Activated naive CD4-positive, alpha-beta T cell treated with Interleukin-2 at 50 U/mL for 16 hours (primary cell): ENCODE measurements around the gene BACH1.

Source experiments
- DNase-seq: peaks from one replicate; pipeline ENCODE4 v3.0.0-alpha.2; 2020

The BACH1 gene

GRCh38 chr21:29385934-29386520, 87.3 kb downstream of the BACH1 start:
- no peak for DNase-seq

DNA sequence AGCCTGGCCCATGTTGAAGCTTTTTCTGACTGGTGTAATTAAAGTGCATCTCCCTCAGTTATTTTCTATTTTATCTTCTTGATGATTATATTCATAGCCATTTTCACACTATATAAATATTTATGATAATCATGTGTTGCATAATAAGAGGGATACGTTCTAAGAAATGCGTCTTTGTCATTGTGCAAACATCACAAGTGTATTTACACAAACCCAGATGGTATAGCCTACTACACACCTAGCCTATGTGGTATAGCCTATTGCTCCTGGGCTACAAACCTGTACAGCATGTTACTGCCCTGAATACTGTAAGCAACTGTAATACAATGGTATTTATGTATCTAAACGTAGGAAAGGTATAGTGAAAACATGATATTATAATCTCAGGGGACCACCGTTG, 88.1 kb downstream of the BACH1 start:
- no peak for DNase-seq

DNA sequence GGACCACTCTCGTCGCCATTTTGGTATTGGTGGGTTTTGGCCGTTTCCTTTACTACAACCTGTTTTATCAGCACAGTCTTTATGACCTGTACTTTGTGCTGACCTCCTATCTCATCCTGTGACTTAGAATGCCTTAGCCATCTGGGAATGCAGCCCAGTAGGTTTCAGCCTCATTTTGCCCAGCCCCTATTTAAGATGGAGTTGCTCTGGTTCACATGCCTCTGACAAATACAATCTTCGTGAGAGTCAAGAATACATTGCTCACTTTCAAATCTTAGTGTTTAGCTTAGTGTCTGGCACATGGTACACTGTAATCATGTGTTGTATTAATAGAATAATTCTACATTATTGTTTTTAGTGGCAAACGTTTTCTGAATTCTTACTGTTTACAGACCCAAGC, 88.9 kb downstream of the BACH1 start:
- DNase-seq = no peak

GRCh38 chr21:29389136-29389535, 90.4 kb downstream of the BACH1 start:
- DNase-seq = no peak

DNA sequence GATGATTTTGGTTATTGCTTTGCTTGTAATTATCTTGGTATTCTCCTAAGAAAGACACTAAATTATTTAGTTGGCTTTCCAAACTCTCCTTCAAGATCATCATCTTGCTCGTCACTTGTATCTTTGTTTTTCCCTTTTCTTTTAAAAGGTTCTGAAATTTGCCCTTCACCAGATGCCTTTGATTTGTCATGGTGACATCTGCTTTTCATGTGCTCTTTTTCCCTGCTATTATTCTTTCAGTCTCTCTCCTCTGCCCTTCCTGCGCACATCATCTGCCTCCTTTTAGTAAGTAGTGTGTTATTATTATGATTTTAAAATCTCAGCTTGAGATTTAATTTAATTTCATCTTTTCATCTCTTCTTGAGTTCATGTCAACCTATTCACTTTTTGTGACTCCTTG, 92.1 kb downstream of the BACH1 start:
- no peak for DNase-seq

DNA sequence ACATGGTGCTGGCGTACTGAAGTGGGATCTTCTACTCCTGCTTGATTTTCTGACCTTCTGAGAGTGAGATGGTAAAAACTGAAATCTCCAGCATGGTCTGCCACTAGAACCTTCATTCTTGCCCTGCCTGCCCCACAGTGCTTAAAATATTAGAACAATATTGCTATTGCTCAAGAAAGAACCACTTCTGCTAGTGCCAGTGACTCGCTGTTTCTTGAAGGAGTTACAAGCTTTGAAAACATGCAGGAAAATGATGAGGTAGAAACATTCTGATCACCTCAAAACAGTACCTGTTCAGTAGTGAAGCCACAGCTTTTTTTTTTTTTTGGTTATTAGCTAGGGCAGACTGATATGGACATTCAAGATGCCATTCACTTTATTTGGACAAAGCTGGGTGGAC, 95.3 kb downstream of the BACH1 start:
- DNase-seq = no peak
